ENCODE data around the gene TOLLIP.

TOLLIP gene

GRCh38 chr11:1310318-1310687 is 871 bp upstream of the TOLLIP start:
- no peak for DNase-seq

DNA sequence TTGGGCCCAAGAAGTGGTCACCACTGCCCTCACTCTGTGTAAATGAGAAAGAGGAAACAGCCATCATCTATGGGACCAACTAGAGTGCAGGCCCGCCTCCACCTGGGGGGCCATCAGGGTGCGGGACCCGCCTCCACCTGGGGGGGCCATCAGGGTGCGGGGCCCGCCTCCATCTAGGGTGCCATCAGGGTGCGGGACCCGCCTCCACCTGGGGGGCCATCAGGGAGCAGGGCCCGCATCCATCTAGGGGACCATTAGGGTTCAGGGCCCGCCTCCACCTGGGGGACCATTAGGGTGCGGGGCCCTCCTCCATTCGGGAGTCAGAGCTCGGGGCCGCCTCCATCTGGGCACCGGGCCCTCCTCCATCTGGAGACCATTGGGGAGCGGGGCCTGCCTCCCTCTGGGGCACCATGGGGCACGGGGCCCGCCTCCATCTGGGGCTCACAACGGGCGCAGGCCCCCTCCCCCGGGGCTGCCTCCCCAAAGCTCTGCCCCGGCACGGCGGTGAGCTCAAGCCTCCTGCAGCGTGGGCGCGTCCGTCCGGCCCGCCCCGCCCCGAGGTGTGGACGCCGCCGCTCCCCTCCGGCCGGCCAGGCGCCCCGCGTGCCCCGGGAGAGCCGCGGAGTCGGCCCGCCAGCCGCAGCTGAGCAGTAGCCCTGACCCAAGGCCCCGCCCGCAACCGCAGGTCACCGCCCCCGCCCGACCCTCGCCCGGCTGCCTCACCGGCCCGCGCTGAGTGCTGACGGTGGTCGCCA is 512 bp downstream of the TOLLIP start:
- no peak for DNase-seq

- no peak for DNase-seq
Measured at GRCh38 chr11:1307998-1308742, 1.3 kb downstream of the TOLLIP start.

DNA sequence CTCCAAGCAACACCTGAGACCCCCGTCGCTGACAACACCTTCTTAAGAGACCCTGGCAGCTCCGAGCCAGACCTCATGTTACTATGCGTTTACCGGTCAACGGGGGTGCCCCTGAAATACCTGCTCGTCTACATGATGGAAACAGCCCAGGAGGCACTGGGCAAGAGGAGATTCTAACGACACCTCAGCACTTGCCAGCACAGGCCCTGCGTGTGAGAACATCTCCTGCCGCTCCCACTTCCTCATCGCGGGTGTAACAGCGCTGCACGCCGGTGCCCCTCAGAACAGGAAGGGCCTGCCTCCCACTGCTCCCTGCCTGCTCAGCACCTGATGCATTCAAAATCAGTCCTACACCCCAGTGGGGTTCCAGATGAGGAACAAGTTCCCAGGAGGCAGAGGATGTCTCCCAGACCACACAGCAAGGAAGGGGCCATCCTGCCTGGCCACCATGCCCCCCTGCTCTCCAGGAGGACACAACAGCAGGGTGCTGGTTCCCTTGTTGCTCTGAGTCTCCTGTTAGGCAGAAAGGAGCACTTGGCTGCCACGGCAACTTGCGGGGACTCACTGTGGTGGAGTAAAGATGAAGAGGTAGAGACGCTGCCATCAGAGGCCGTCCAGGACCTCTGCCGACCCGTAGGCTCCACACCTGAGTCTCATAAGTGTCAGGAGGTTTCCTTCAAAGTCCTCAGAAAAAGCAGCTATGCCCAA is 2.1 kb downstream of the TOLLIP start:
- DNase-seq, result no peak

DNA sequence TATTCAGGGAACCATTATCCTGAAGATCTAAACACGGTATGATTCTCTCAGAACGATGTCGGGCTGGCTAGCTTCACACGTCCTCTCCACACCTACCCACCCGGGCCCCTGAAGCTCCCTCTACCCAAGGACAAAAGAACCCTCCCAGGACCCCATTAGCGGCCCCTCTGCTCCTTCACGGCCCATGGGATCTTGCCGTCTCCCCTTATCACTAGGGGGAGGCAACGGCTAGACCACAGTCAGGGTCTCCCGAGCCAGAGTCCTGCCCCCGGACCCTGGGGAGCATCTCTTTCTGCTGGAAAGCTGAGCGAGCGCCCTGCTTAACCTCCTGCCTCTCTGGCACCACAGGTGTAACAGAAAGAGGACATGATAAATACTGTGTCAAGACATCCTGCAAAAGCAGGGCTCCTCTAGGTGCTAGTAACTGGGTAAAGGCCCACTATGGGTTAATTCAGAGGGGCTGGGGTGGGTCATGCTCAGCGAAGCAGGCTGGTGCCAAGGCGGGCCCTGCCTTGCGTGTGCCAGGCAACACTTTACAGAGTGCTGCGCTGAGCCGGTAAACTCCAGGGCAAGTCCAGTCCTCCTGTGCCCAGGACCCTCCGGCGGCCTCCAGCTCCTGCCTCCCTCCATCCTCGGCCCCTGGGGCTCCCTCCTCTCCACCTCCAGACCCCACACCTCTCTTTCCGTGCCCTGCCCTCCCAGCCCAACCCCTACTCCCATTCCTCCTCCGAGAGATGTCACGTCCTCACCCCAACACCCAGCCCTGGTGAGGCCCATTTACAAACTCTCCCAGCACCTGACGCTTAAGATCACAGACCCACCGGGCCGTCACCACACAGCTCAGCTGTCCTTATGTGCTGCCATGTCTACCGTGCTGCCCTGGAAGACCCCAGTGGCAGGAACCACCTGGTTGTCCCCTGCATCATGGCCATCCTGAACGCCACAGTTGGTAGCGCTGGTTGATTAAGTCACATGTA is 3.0 kb downstream of the TOLLIP start:
- DNase-seq, result no peak

GRCh38 chr11:1305501-1306056 is 3.9 kb downstream of the TOLLIP start:
- no peak for DNase-seq

GRCh38 chr11:1305063-1305495 is 4.4 kb downstream of the TOLLIP start:
- DNase-seq, result no peak

DNA sequence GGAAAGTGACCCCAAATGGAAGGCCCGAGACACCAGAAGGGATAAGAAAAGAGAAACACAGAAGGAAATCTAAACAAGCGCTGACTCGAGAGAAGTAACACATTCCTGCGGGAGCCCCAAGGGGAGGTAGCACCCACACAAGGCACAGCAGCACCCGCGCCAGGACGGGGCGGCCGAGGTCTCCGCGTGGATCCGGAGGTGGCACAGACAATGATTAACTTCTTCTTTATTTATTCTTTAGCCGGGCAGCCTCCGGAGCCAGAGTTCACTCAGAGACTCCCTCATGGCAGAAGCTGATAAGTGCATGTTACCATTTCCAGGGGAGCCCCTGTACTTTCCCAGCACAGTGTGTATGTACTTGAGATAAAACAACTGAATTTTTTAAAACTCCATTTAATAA is 5.1 kb downstream of the TOLLIP start:
- no peak for DNase-seq

- no peak for DNase-seq
Measured at GRCh38 chr11:1303973-1304372, 5.5 kb downstream of the TOLLIP start.

DNA sequence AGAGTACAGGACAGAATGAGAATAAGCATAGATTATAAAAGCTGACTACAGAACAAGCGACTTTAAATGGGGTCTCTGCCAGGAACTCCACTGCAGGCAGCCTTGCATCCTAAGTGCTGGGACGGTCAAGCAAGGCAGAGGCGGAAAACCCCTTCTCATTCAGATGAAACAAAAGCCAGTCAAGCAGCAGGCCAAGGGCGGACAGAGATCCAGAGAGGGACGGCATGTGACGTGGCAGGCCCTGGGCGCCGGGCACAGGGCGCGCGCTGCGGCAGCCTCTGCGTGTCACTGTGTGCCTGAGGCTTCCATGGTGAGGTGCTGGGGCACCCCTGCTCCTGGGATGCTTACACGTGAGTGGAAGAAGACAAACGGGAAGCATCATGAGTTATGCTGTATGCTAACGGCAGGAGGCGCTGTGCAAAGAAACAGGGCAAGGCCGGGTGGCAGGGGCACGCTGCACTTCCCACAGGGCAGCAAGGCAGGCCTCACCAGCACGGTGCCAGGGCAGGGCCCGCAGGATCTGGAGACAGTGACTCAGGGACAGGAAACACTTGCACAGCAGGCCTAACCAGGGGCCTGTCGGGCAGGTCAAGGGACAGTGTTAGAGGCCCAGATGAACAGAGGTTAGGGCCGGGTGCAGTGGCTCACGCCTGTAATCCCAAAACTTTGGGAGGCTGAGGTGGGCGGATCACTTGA is 6.2 kb downstream of the TOLLIP start:
- no peak for DNase-seq

DNA sequence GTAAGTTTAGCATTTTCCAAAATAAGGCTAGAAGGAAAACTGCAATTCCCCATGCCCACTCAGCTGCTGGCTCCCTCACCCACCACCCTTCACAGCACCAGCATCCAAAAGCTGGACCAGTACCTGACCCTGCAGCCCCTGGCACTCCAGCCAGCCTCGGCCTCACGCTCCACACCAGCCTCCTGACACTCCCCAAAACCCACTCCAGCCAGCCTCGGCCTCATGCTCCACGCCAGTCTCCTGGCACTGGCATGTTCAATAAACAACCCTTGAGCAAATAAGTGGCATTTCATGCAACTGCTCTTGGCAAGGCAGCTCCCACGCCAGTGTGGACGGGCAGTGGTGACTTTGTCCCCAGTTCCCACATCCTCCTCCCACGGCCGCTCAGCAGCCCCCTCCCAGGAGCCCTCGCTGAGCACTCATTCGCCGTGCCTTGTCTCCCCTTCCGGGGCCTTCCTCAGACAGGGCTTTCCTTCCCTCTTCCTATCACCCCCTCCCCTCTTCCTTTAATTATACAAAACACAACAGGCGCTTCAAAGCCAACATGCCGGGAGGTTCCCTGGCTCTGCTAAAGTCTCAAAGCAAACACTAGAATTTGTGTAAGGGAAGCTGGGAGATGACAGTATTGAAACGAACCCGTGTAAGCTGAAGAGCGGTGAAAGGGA is 6.8 kb downstream of the TOLLIP start:
- DNase-seq, result no peak

DNA sequence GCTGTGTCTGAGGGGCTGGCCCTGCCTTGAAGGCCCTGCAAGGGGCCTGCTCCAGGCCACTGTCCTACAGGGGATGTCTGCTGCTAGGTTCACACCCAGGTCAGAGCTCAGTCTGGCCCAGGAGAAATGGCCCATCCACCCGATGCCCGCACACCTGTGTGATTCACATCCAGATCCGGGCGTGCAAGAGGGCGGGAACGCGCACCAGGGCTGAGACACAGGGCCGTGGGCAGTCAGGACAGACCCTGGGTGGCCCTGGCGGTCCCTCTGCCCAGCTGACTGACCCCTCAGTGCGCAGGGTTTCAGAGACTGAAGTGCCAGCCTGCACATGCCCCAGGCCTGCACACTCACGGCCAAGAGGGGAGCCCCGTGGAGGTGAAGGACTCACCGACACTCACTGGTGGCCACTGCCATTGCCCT is 7.4 kb downstream of the TOLLIP start:
- no peak for DNase-seq

DNA sequence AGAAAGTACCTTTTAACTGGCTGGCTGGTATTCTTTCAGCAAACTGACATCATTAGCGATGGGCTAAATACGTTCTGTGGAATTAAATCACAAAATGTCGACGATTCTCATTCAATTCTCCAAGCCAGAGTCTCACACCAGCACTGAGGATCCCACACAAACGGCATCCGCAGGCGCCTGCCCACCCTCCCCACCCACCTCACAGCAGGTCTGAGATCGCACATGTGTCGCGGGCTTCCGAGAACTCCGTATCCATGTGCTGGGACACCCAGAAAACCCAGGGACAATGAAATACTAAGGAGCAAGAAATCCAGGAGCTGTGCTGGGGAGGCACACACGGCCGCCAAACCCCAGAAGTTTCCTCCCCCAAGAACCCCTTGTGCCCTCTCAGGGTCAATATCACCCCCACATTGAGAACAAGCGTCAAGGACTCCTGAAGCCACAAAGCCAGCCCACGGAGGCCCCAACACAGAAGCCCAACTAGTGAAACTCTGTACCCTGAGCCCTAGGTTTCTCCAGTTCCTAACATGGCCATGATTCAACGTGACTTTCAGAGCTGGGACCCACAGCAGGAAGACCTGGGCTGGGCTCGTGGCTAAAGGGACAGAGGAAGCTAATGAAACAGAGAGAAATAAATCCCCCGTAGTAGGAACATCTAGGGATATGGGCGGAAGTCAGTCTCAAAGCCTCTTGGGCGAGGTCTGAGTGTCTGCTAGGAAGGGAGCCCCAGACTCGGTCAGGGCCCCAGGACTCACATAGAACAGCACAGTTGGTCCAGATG is 8.0 kb downstream of the TOLLIP start:
- no peak for DNase-seq

GRCh38 chr11:1300569-1301187 is 8.8 kb downstream of the TOLLIP start:
- DNase-seq, result no peak

DNA sequence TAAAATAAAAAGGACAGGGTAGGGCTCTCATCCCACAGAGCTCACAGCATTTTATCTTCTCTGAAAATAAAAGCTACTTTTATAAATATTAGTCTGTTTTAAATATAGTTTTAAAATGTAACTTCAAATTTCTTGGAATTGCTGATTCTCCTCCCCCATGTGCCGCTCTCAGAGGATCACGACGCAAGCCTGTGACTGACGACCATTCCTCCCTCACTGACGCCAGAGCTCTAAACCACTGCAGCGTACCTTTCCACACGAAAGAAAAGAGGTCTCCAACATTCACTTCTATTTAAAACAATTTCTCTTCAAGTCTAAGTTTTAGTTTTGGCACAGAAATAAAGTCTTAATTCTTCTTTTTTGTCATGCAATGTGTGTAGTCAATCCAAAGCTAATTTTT is 9.3 kb downstream of the TOLLIP start:
- no peak for DNase-seq

- DNase-seq, result no peak
Measured at GRCh38 chr11:1299621-1300020, 9.8 kb downstream of the TOLLIP start.

GRCh38 chr11:1298695-1299492 is 10.5 kb downstream of the TOLLIP start:
- DNase-seq, result no peak

DNA sequence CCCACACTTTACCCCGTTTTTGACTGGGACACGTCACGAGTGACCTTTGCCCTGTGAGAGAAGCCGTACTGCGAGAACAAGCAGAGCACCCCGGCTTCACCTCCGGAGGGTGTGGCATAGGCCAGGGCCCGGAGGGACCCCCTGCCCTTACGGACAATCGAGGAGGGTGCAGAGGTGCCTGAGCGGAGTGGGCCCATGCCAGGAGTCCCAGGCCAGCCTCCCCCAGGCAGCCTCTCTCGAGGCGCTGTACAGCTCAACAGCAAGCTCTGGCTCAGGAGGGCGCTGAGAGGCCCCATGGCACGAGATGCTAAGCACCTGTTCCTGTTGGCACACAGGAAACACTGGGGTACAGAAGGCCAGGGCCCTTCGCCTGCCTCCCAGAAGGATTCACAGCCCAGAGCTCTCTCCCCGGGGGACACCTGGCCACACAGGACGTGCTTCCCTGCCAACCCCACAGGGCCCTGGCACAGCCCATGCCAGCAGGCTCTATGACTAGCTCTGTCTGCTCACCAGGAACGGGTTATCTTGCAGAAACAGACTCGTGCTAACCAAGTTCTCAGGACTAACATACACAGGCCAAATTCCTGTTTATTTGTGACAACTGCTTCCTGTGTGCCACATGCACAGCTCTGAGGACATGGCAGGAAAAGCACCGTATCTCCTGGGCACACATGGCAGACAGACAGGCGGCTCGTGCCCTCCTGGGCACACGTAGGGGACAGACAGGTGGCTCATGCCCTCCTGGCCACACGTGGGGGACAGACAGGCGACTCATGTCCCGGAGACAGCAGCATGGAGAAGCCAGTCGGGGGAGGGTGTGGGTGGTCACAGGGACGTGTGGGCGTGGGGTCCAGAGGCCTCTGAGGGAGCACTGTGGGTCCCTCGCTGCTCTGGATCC is 11.6 kb downstream of the TOLLIP start:
- DNase-seq, result peak; percentile 1
